Kidney tubule cell (primary cell): ENCODE measurements around the gene FBXO3.

ENCODE experiments used
- DNase-seq: peaks from one replicate; pipeline ENCODE4 v3.0.0-alpha.2; 2018; ENCODE audit warnings: low spot score

FBXO3 gene

GRCh38 chr11:33701302-33702230, 72.8 kb downstream of the FBXO3 start:
- DNase-seq, result peak; percentile 77

- peak; percentile 96 for DNase-seq
Observed at GRCh38 chr11:33700502-33701271, 73.6 kb downstream of the FBXO3 start, which contains the start of gene C11orf91. TSS of gene C11orf91 (minus strand) at chr11:33700826. CDS start at chr11:33700740, 86 bp downstream.

GRCh38 chr11:33700063-33700501, 74.2 kb downstream of the FBXO3 start:
- DNase-seq, result no peak

GRCh38 chr11:33699515-33700062, 74.7 kb downstream of the FBXO3 start:
- DNase-seq, result no peak

GRCh38 chr11:33698921-33699320, 75.4 kb downstream of the FBXO3 start:
- DNase-seq, result no peak

- DNase-seq, result no peak
Observed at GRCh38 chr11:33697997-33698396, 76.3 kb downstream of the FBXO3 start.

GRCh38 chr11:33696931-33697638, 77.2 kb downstream of the FBXO3 start:
- peak; percentile 81 for DNase-seq

- peak; percentile 62 for DNase-seq
Observed at GRCh38 chr11:33696411-33696810, 77.9 kb downstream of the FBXO3 start.

- DNase-seq, result peak; percentile 61
Observed at GRCh38 chr11:33695051-33695566, 79.2 kb downstream of the FBXO3 start.

GRCh38 chr11:33694346-33695050, 79.8 kb downstream of the FBXO3 start:
- DNase-seq, result peak; percentile 22

GRCh38 chr11:33692541-33692940, 81.8 kb downstream of the FBXO3 start:
- no peak for DNase-seq

GRCh38 chr11:33692013-33692504, 82.3 kb downstream of the FBXO3 start:
- peak; percentile 99 for DNase-seq

GRCh38 chr11:33691066-33691864, 83.1 kb downstream of the FBXO3 start:
- DNase-seq, result no peak
